Motor neuron (in vitro differentiated cells): ENCODE data around the gene MYRIP. TPM values are rescaled to one million over a fixed set of nuclear protein-coding genes. Genes with fewer than 3 reads are reported as not detected.
"Not testable (repeated sequence)": the region's sequence is repeated elsewhere in the genome, so short reads cannot be mapped to it uniquely, and the experiment has no call there.

Source experiments
- ATAC-seq, 8 experiments: fragments of 200-7000 bp; cut with Tn5 transposase; replicated peaks in 6 of 8; 2 replicates each; pipeline ENCODE4 v1.8.0; 2021; ENCODE audit warnings: mild to moderate bottlenecking in 8 of 8, moderate library complexity in 8 of 8
- H3K27ac ChIP-seq, 2 donors: fragments of 250-450 bp; sonication (Bioruptor Pico); 2 replicates each; pipeline ENCODE4 v1.9.0; 2021; ENCODE audit warnings: antibody characterized with exemption in 2 of 2, mild to moderate bottlenecking in 2 of 2, moderate library complexity in 1 of 2
- H3K4me1 ChIP-seq, 2 donors: fragments of 250-450 bp; sonication (Bioruptor Pico); replicated peaks in 1 of 2; 2 replicates each; pipeline ENCODE4 v1.6.1; 2021; ENCODE audit warnings: antibody characterized with exemption in 2 of 2, mild to moderate bottlenecking in 2 of 2, moderate library complexity in 1 of 2
- H3K4me3 ChIP-seq, 5 donors: fragments of 250-450 bp; sonication (Bioruptor Pico); 2 replicates each; pipeline ENCODE4 v1.9.0; 2021; ENCODE audit warnings: antibody characterized with exemption in 5 of 5, mild to moderate bottlenecking in 5 of 5, moderate library complexity in 4 of 5
- WGBS, 10 experiments: fragments of 450-650 bp; shearing (Covaris generic); methylation state at CpG; one replicate each; pipeline ENCODE4 v1.0.0; 2022; 5-methylcytosine and 5-hydroxymethylcytosine counted together
- in situ Hi-C, 9 experiments: fragments of 400-800 bp; cut with MboI; loops; one replicate each; pipeline ENCODE4 v1.15.0; 2021; ENCODE audit warnings: low sequenced_read_pairs in 9 of 9, low pct_unique_long_range_greater_than_20kb in 2 of 9; ENCODE audit not compliant: unreplicated experiment in 9 of 9
- total RNA-seq, 8 experiments: library from RNA; unstranded; fragments of 300-600 nt; gene quantifications; 2 replicates each; pipeline versions ENCODE4 v1.2.3 to v1.2.4, GENCODE V29; 2022

MYRIP gene
- total RNA-seq, 8 experiments from 2014 or later, result 1.5 to 10.1 (median 3.2) TPM

DNA sequence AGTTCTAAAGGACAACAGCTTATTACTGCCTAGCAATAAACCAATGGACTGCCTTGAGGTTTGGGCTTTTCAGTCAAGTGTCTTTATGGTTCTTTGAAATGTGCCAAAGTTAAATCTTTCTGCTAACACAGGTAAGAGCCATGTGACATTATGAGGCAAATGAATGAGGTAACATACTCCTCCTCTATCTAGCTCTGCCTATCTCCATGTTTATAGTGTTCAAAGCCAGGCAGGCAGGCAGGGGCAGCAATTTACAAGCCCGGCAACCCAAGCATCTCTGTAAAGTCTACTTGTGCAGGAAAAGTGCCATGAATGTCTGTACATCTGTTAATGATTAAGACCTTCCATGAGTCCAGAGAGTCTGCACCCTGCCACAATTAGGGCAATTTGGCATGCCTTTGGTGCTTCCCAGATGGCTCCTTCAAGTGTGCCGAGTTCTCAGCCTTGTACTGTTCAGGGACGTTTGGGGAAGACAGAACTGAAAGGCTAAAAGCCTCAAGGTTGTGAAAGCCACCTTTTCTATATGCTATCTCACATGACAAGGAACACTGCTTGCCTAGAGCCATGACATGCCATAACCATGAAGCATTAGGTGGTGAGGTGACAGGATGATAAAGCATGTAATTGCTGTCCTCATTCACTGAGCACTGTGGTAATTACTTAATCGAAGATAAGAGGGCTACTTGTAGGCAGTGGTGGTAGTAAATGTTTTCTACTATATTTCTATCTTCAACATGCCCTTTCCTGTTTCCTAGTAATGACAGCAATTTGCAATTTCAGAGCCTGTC is 458.7 kb downstream of the MYRIP start:
- in situ Hi-C loops, result no loop called here
- H3K4me1 ChIP-seq, result peaks cover 21 to 30% of the 10 kb centered on the region in 2 donors
- H3K4me3 ChIP-seq, result no peak overlapping the region
- peak overlapping the region in 1 of 2 donors; percentile 73 for H3K27ac ChIP-seq
- 0 to 24% (median 14%) methylated on average over 1 to 4 of the region's 4 CpGs; no CpG with 5 or more reads in 5 of the 10 experiments for WGBS, 10 experiments
- peak in 7 of 8 experiments; percentile 39 to 85 (median 81) for ATAC-seq

DNA sequence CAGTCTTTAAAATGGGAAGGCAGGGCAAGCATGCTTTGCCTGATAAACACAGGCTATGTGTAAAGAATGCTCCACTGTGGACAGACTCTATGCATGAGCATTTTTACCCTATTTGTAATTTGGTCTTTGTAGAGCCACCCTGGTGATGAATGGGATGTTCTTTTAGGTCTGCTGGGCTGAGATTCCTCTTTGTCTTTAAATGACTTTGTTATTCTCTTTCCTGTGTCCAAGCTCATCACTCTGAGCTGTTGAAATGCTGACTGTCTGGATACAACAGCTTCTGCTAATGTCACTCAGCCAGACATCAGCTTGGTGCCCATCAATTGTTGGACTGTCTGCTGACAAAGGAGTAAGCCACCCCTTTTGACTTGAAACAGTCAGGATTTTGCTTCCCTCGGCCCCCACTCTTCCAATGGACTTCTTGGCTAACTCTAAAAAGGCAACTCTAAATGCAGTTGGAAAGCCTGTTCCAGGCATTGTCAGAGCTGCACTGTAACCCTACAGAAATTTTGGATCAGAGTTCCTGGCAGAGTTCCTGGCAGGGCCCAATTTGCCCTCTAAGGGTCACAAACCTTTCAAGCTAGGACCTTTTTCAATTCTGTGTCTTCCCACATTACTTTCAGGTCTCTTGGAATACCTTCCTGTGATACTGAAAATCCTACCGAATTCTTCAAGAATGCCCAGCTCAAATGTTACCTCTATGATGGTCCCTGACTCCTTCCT is 459.6 kb downstream of the MYRIP start:
- peak overlapping the region; percentile 23 to 80 for H3K27ac ChIP-seq
- WGBS, 10 experiments, result 0 to 44% (median 40%) methylated on average over 1 to 2 of the region's 2 CpGs; no CpG with 5 or more reads in 3 of the 10 experiments
- ATAC-seq, result peak in 7 of 8 experiments; percentile 48 to 95 (median 91)
- H3K4me3 ChIP-seq, result no peak overlapping the region
- peaks cover 21 to 29% of the 10 kb centered on the region in 2 donors for H3K4me1 ChIP-seq
- in situ Hi-C loops, result no loop called here

DNA sequence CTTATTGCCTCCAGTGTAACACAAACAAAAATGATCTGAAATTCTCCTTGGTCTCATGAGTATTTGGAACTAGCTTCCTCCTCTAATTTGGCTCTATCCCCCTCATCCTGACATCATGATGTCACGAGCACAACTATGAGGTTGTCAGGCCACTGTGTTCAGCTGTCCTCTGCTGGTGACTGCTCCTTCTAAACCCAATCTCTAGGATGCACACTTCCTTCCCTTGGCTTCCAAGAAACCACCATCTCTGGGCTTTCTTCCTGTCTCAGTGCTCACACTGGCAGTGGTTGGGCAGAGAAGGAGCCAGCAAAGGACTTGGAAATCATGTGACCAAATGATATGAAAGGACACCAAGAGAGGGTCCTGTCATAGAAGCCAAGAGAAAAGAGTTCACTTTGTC is 469.4 kb downstream of the MYRIP start:
- ATAC-seq, result no peak
- Histone ChIP-seq H3K27ac (no peak overlapping the region), H3K4me3 (no peak overlapping the region), H3K4me1 (no peaks in the 10 kb centered on the region)
- 0% methylated on average over 1 of the region's 1 CpG; no CpG with 5 or more reads in 6 of the 10 experiments for WGBS, 10 experiments
- in situ Hi-C loops, result no loop called here

DNA sequence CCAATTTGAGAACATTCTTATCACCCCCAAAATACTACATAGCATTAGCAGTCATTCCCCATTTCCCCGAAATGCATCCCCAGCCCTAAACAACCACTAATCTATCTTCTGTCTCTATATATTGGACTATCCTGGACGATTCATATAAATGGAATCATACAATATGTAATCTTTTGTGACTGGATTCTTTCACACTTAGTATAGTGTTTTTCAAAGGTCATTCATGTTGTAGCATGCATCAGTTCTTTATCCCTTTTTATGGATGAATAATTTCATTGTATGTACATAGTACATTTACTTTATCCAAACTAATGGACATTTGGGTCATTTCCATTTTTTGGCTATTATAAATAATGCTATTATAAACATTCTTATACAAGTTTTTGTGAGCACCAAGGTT is 472.6 kb downstream of the MYRIP start:
- 19 to 100% (median 63%) methylated on average over 1 to 2 of the region's 2 CpGs; no CpG with 5 or more reads in 2 of the 10 experiments for WGBS, 10 experiments
- in situ Hi-C loops, result no loop called here
- Histone ChIP-seq H3K4me3 (no peak overlapping the region), H3K4me1 (no peaks in the 10 kb centered on the region), H3K27ac (no peak overlapping the region)
- ATAC-seq, result no peak

DNA sequence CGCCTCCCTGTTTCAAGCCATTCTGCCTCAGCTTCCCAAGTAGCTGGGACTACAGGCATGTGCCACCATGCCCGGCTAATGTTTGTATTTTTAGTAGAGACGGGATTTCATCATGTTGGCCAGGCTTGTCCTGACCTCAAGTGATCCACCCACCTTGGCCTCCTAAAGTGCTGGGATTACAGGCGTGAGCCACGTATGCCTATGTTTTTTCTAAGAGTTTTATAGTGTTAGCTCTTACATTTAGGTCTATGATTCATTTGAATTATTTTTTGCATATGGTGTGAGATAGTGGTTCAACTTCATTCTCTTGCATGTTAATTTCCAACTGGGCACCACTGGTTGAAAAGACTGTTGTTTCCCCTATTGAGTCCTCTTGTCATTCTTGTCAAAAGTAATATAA is 473.6 kb downstream of the MYRIP start:
- 55 to 100% (median 92%) methylated on average over 1 to 4 of the region's 5 CpGs; no CpG with 5 or more reads in 1 of the 10 experiments for WGBS, 10 experiments
- H3K4me3 ChIP-seq, H3K4me1 ChIP-seq, ATAC-seq, in situ Hi-C loops, H3K27ac ChIP-seq: not testable (repeated sequence)

DNA sequence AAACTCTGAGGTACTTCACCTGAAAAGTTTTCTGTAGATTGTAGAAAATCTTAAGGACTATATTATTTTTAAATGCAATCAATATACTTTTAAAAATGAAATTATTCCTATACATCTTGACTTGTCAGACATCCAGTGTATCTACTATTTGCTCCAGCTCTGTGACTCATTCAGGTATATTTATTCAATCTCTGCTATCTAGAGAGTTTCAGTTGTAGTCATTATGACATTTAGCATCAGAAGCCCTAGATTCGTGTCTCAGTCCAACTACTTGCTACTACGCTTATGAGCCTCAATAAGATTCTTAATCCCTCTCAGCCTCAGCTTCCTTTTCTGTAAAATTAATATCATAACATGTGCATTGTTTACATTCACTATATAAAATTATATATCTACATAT is 477.8 kb downstream of the MYRIP start:
- Histone ChIP-seq H3K4me3 (no peak overlapping the region), H3K4me1 (peaks cover 6 to 10% of the 10 kb centered on the region in 2 donors), H3K27ac (no peak overlapping the region)
- no peak for ATAC-seq
- in situ Hi-C loops, result no loop called here
- 70 to 100% (median 96%) methylated on average over 1 to 2 of the region's 2 CpGs for WGBS, 10 experiments

DNA sequence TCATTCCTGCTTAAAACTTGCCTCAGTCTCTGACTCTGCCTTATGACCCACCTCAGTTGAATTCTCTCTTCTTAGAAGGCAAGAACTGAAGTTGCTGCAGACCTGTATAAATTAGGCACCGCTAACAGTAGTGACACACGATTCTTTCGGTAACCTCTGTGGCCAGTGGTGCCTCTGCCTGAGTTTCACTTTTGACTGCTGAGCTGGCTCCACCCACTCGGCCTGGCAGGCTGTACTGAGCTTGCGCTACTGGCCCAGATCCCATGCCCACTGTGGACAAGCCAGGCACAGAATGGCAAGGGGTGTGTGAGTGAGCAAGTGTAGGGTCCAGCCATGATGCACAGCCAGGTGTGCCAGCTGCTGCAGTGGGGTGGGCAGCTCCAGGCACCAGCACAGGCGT is 481.0 kb downstream of the MYRIP start:
- WGBS, 10 experiments, result 60 to 100% (median 96%) methylated on average over 1 to 5 of the region's 6 CpGs; no CpG with 5 or more reads in 5 of the 10 experiments
- no peak for ATAC-seq
- H3K4me1 ChIP-seq, result peaks cover 18 to 23% of the 10 kb centered on the region in 2 donors
- in situ Hi-C loops, result no loop called here
- no peak overlapping the region for H3K4me3 ChIP-seq
- H3K27ac ChIP-seq, result no peak overlapping the region

DNA sequence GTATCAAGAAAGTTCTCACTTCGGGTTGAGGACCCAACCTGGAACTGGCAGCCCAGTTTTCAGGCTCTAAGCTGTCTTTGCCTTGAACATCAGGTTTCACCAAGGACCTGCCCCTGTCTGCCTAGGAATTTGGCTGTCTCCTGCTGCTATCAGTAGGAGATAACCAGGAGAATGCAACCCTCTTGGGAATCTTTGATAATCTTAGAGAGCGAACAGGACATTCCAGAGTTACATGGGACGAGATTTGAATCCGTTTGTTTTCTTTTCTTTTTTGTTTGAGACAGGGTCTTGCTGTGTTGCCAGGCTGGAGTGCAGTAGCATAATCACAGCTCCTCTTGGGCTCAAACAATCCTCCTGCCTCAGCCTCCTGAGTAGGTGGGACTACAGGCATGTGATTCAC is 482.1 kb downstream of the MYRIP start:
- 58 to 88% (median 80%) methylated on average over 1 to 4 of the region's 4 CpGs; no CpG with 5 or more reads in 7 of the 10 experiments for WGBS, 10 experiments
- H3K27ac ChIP-seq, result peak overlapping the region in 1 of 2 donors; percentile 86

DNA sequence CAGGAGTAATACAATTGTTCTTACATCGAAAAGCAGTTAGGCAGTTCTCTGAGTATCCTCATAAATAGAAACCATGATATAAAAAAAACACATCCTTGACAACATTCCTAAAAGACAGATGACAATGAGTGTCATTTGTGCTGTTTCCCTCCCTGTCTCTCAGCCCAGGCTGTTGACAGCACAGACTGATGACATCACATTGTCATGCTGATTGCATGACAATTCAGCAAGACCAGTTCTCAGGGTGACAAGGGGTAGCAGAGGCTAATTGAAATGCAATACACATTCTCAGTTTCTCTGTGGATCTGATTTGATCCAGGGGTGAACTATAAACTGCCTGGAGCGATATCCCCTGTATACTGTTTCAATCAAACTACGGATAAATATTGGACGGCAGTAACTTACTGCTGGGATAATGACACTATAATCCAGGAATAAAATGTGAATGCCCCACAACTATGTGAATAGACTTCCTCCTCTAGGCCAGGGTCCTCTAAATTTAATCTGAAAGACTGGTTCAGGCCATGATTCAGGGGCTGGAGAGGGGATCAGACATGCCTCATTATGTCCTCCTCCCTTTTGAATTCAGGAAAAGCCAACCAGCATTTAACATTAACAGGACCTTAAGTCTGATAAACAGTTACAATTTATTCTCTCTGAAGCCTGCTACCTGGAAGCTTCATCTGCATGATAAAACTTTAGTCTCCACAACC is 483.4 kb downstream of the MYRIP start:
- peaks cover 18 to 23% of the 10 kb centered on the region in 2 donors for H3K4me1 ChIP-seq
- peak overlapping the region; percentile 73 to 94 for H3K27ac ChIP-seq
- in situ Hi-C loops, result no loop called here
- peak in 7 of 8 experiments; percentile 66 to 100 (median 100) for ATAC-seq
- no peak overlapping the region for H3K4me3 ChIP-seq
- 0 to 84% (median 0%) methylated on average over 1 to 4 of the region's 4 CpGs for WGBS, 10 experiments

More for the DNA sequence above, 482.1 kb downstream of the MYRIP start:
- in situ Hi-C loops, result no loop called here
- no peak for ATAC-seq
- Histone ChIP-seq H3K4me1 (peaks cover 18 to 23% of the 10 kb centered on the region in 2 donors), H3K4me3 (no peak overlapping the region)

DNA sequence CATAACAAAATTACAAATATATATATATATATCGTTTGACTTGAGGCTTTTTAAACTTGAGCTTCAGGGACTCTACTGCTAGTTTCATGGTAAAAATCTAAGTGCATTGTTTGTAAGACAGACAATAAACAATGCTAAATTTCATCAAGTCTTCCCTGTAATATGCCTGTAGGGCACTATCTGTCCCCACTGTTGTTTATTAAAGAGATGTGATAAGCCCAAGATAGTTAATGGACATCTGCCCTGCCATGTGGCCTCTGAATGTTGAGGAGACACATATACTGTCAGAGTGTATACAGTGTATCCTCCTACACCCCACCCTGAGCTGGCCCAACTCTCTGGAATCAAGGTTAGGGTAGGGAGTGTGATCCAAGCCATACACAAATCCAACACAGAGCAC is 485.0 kb downstream of the MYRIP start:
- 78 to 100% methylated on average over 1 of the region's 1 CpG; no CpG with 5 or more reads in 8 of the 10 experiments for WGBS, 10 experiments
- ATAC-seq, result no peak
- peaks cover 18 to 23% of the 10 kb centered on the region in 2 donors for H3K4me1 ChIP-seq
- in situ Hi-C loops, result no loop called here
- no peak overlapping the region for H3K4me3 ChIP-seq
- H3K27ac ChIP-seq, result no peak overlapping the region

DNA sequence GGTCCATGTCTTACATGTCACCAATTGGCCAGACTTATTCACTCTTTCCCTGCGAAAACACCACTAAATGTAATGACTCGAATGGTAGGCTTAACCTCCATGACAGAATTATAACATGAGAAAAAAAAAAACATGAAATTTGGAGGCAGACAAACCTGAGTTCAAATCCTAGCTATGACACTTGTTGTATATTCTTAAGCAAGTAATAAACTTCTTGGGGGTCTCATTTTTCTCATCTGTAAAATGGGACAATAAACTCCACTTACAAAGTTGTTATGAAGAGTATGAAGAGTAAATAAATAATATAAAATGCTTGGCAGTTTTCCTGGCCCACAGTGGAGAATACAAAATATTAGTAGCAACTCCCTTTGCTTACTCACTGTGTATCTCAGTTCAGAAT is 488.7 kb downstream of the MYRIP start:
- no peak overlapping the region for H3K27ac ChIP-seq
- no peak overlapping the region for H3K4me3 ChIP-seq
- no peak for ATAC-seq
- in situ Hi-C loops, result no loop called here
- 63 to 100% (median 80%) methylated on average over 1 to 2 of the region's 2 CpGs; no CpG with 5 or more reads in 2 of the 10 experiments for WGBS, 10 experiments
- peaks cover 7 to 14% of the 10 kb centered on the region in 2 donors for H3K4me1 ChIP-seq

DNA sequence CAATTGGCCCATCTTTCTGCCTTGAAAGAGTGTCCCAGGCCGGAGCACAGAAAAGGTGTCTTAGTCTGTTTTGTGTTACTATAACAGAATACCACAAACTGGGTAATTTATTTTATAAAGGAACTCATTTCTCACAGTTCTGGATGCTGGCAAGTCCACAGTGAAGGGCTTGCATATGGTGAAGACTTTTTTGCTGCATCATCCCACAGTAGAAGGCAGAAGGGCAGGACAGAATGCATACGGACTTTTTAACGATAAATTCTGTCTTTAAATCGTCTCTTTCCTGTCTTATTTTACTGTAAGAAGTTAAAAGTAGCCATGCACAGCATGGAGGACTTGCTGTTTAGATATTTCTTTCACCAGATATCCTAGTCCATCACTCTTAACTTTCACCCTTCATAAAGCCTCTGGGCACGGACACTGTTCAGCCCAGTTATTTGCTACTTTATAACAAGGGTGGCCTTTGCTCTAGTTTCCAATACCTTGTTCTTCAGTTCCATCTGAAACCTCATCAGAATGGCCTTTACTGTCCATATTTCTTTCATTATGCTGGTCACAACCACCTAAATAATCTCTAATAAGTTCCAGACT is 489.8 kb downstream of the MYRIP start:
- ATAC-seq, result peak in 1 of 8 experiments; percentile 6
- peaks cover 0 to 5% of the 10 kb centered on the region in 2 donors for H3K4me1 ChIP-seq
- H3K27ac ChIP-seq, result no peak overlapping the region
- in situ Hi-C loops, result no loop called here
- 35 to 96% (median 81%) methylated on average over 2 to 5 of the region's 5 CpGs; no CpG with 5 or more reads in 1 of the 10 experiments for WGBS, 10 experiments
- no peak overlapping the region for H3K4me3 ChIP-seq
